Transverse colon (tissue), 4 donors: ENCODE data around the gene UBE2D2. TPM values are rescaled to one million over a fixed set of nuclear protein-coding genes. Genes with fewer than 3 reads are reported as not detected.

Source experiments
- DNase-seq: peaks from one replicate; pipeline ENCODE4 v3.0.0-alpha.2; 2019
- H3K27ac ChIP-seq, 4 donors: fragments of 200-600 bp; sonication (generic); 2 replicates each; pipeline ENCODE4 v1.5.1; 2016 to 2018; ENCODE audit warnings: inconsistent platforms in 4 of 4
- H3K27me3 ChIP-seq: fragments of 200-600 bp; sonication (generic); 2 replicates; pipeline ENCODE4 v1.5.1; 2017; ENCODE audit warnings: inconsistent platforms
- H3K36me3 ChIP-seq, 4 donors: fragments of 200-600 bp; sonication (generic); 2 replicates each; pipeline ENCODE4 v1.5.1; 2017 to 2019; ENCODE audit warnings: inconsistent platforms in 4 of 4
- H3K4me1 ChIP-seq, 4 donors: fragments of 200-600 bp; sonication (generic); 2 replicates each; pipeline ENCODE4 v1.5.1; 2017 to 2020; ENCODE audit warnings: inconsistent platforms in 4 of 4
- H3K4me3 ChIP-seq, 4 donors: fragments of 200-600 bp; sonication (generic); 1 replicate in 1 of 4; 2 replicates in 3 of 4; pipeline versions ENCODE4 v1.5.1 to v1.6.1; 2017 to 2019; ENCODE audit warnings: inconsistent platforms in 4 of 4
- H3K9me3 ChIP-seq, 2 donors: fragments of 200-600 bp; sonication (generic); 2 replicates each; pipeline ENCODE4 v1.5.1; 2017 to 2019; ENCODE audit warnings: inconsistent platforms in 2 of 2
- CTCF ChIP-seq, 5 experiments: fragments of 200-600 bp in 3 of 5; fragments of 450-650 bp in 2 of 5; sonication (generic) in 3 of 5; IDR thresholded peaks; 1 replicate in 2 of 5; 2 replicates in 3 of 5; pipeline ENCODE4 v1.5.1; 2016 to 2017; ENCODE audit warnings: antibody characterized with exemption in 5 of 5, inconsistent platforms in 3 of 5, mild to moderate bottlenecking in 2 of 5, moderate library complexity in 1 of 5
- EP300 ChIP-seq: sonication (generic); formaldehyde crosslinking; IDR thresholded peaks from one replicate; pipeline ENCODE4 v1.6.1; 2017; ENCODE audit warnings: antibody characterized with exemption, low read depth
- POLR2A ChIP-seq: fragments of 450-650 bp; IDR thresholded peaks from one replicate; pipeline ENCODE4 v1.6.1; 2016; ENCODE audit warnings: antibody characterized with exemption, mild to moderate bottlenecking, moderate library complexity
- POLR2AphosphoS5 ChIP-seq, 3 donors: sonication (generic); formaldehyde crosslinking; IDR thresholded peaks; one replicate each; pipeline ENCODE4 v1.6.1; 2016; ENCODE audit warnings: antibody characterized with exemption in 3 of 3
- WGBS, 2 donors: methylation state at CpG; one replicate each; pipeline ENCODE4 v1.1.5; 2018; ENCODE audit warnings: low coverage in 1 of 2; 5-methylcytosine and 5-hydroxymethylcytosine counted together
- in situ Hi-C, 4 donors: fragments of 200-750 bp; cut with MboI; loops; one replicate each; pipeline versions ENCODE4 v1.15.0 to v1.15.1; 2017; ENCODE audit warnings: low sequenced_read_pairs in 3 of 4, low pct_ligation_motif_present in 1 of 4, low pct_unique_long_range_greater_than_20kb in 1 of 4
- intact Hi-C: fragments of 100-400 bp; cut with DNase I; formaldehyde crosslinking; loops from one replicate; pipeline ENCODE4 v1.15.1; 2023; ENCODE audit warnings: low total_unique reads
- total RNA-seq, 4 donors: library from RNA; depleted of rRNA; stranded (reverse); fragments of >200 nt; gene quantifications; one replicate each; pipeline ENCODE4 v1.1.0, GENCODE V29; 2016

UBE2D2 gene
- total RNA-seq, 4 donors from 2014 or later, result 45.6 to 134 (median 80.8) TPM

GRCh38 chr5:139642891-139643871, 82.0 kb downstream of the UBE2D2 start:
- Histone ChIP-seq H3K4me3 (no peak overlapping the region), H3K4me1 (peaks cover 22 to 55% (median 50%) of the 10 kb centered on the region in 4 donors), H3K27me3 (no peaks in the 10 kb centered on the region), H3K27ac (peak overlapping the region; percentile 65 to 86 (median 77)), H3K36me3 (no peaks in the 10 kb centered on the region), H3K9me3 (no peaks in the 10 kb centered on the region)
- 56% methylated on average over 16 of the region's 16 CpGs; no CpG with 5 or more reads in 1 of the 2 donors for WGBS, 2 donors
- in situ Hi-C loops, result loop anchor here in 2 of 4 donors (10.0 to 25.0 kb wide), 2 partner anchors 52 to 119 kb away; no protein-coding TSS in a partner anchor
- peak in 2 of 3 donors; percentile 51 for TF ChIP-seq POLR2AphosphoS5 (IDR thresholded peaks at IDR 0.05)
- no peak for TF ChIP-seq CTCF (IDR thresholded peaks at IDR 0.05)
- TF ChIP-seq POLR2A, result no peak
- intact Hi-C loops, result no loop called here
- peak; percentile 88 for DNase-seq

DNA sequence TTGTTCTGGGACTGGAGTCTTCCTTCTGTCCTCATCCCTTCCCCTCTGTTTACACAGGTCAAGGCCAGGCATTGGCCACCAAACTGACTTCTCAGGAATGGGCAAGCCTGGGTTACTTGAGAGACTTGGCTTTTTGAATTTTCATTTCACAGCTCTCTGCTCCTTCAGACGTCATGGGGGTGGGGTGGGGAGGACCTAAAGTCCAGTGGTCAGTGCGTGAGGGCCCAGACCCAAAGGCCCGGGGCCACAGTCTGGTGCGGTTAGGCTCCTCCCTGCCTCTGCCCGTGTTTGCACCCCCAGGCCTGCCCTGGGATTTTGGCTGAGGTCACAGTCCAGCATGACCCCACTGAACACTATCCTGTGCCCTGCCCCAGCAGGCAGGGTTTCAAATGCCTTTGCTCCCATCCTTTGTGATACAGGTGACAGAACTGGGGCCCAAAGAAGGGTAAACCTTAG, 82.9 kb downstream of the UBE2D2 start:
- WGBS, 2 donors, result 80% methylated on average over 5 of the region's 5 CpGs; no CpG with 5 or more reads in 1 of the 2 donors
- H3K4me3 ChIP-seq, result no peak overlapping the region
- peak; percentile 13 for DNase-seq
- no peak for TF ChIP-seq EP300
- TF ChIP-seq CTCF (IDR thresholded peaks at IDR 0.05), result no peak
- TF ChIP-seq POLR2AphosphoS5 (IDR thresholded peaks at IDR 0.05), result no peak
- TF ChIP-seq POLR2A, result no peak
- H3K36me3 ChIP-seq, result no peaks in the 10 kb centered on the region
- intact Hi-C loops, result no loop called here
- H3K27me3 ChIP-seq, result no peaks in the 10 kb centered on the region
- in situ Hi-C loops, result loop anchor here in 2 of 4 donors (10.0 to 25.0 kb wide), 2 partner anchors 51 to 118 kb away; no protein-coding TSS in a partner anchor
- H3K9me3 ChIP-seq, result no peaks in the 10 kb centered on the region
- H3K4me1 ChIP-seq, result peaks cover 13 to 49% (median 42%) of the 10 kb centered on the region in 4 donors
- H3K27ac ChIP-seq, result peak overlapping the region; percentile 65 to 86 (median 77)

DNA sequence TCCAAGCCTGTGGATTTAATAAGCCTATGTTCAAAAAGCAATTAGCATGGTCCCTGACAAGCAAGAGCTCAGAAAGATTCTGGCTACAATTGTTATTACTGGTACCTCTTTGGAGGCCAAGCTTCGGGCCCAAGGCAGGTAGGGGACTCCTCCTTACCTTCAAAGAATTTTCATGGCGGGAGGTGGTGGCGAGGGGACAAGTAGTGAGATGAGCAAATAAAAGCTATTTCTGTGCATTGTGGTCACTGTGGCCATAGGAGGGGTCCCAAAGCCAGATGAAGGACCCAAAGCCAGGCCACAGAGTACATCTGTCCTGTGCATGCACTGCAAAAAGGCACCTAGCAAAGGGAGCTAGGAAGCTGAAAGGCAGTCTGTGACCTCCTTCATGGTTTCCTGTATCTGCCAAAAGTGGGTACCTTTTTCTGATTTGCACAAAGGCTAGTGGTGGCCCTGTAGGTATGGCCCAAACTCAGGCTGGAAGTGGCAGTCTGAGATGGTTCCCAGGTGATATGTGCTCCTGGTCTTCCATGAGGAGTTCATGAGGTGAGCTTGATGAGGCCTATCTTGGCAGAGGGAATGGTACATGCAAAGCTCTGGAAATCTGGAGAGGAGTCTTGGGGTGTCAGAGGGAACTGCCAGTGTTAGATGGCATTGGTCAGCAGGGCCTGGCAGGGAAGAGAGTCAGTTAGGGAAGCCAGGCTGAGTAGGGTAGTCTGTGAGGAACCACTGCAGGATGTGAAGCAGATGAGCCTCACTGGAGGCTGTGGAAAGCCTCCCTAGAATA, 83.7 kb downstream of the UBE2D2 start:
- peaks cover 13 to 55% (median 44%) of the 10 kb centered on the region in 4 donors for H3K4me1 ChIP-seq
- peak overlapping the region in 1 of 4 donors; percentile 86 for H3K27ac ChIP-seq
- H3K9me3 ChIP-seq, result no peaks in the 10 kb centered on the region
- intact Hi-C loops (no loop called here), in situ Hi-C loops (loop anchor here in 2 of 4 donors (10.0 to 25.0 kb wide), 2 partner anchors 50 to 117 kb away; no protein-coding TSS in a partner anchor)
- WGBS, 2 donors, result 80 to 90% methylated on average over 1 to 3 of the region's 3 CpGs
- TF ChIP-seq EP300, result no peak
- no peak for TF ChIP-seq POLR2A
- no peak for TF ChIP-seq CTCF (IDR thresholded peaks at IDR 0.05)
- no peak for TF ChIP-seq POLR2AphosphoS5 (IDR thresholded peaks at IDR 0.05)
- no peak overlapping the region for H3K4me3 ChIP-seq
- H3K27me3 ChIP-seq, result no peaks in the 10 kb centered on the region
- no peak for DNase-seq
- no peaks in the 10 kb centered on the region for H3K36me3 ChIP-seq
